Psoas muscle (tissue), 8 donors: ENCODE data around the gene IFRD2. TPM values are rescaled to one million over a fixed set of nuclear protein-coding genes. Genes with fewer than 3 reads are reported as not detected.

Source experiments
- ATAC-seq, 4 donors: fragments of 200-7000 bp; cut with Tn5 transposase; one replicate each; pipeline ENCODE4 v1.9.1; 2020; ENCODE audit warnings: moderate library complexity in 3 of 4, mild to moderate bottlenecking in 2 of 4
- DNase-seq, 2 donors: peaks; one replicate each; pipeline ENCODE4 v3.0.0-alpha.2; 2020
- H3K27ac ChIP-seq: fragments of 200-600 bp; one replicate; pipeline ENCODE4 v1.8.0; 2022
- H3K27me3 ChIP-seq, 3 donors: fragments of 200-600 bp in 1 of 3; one replicate each; pipeline versions ENCODE4 v1.6.1 to v1.8.0; 2013 to 2022; ENCODE audit warnings: low read length in 2 of 3, mild to moderate bottlenecking in 2 of 3, moderate library complexity in 1 of 3; ENCODE audit not compliant: insufficient read depth in 3 of 3
- H3K36me3 ChIP-seq, 2 donors: fragments of 200-600 bp in 1 of 2; one replicate each; pipeline versions ENCODE4 v1.6.1 to v1.8.0; 2013 to 2022; ENCODE audit warnings: low read depth in 1 of 2, mild to moderate bottlenecking in 1 of 2, moderate library complexity in 1 of 2; ENCODE audit not compliant: insufficient read depth in 1 of 2
- H3K4me1 ChIP-seq: fragments of 200-600 bp; one replicate; pipeline ENCODE4 v1.8.0; 2022
- H3K4me3 ChIP-seq: fragments of 200-600 bp; one replicate; pipeline ENCODE4 v1.8.0; 2022; ENCODE audit warnings: mild to moderate bottlenecking
- H3K9me3 ChIP-seq: fragments of 200-600 bp; one replicate; pipeline ENCODE4 v1.8.0; 2022
- WGBS, 3 donors: extraction: QIAGEN DNeasy Blood & Tissue Kit; methylation state at CpG; one replicate each; pipeline versions ENCODE4 v1.1.6 to v1.1.7; 2013; 5-methylcytosine and 5-hydroxymethylcytosine counted together
- intact Hi-C, 2 donors: fragments of 100-400 bp; cut with DNase I; formaldehyde crosslinking; loops; one replicate each; pipeline versions ENCODE4 v1.11.0 to v1.14.2; 2022
- polyA plus RNA-seq, 3 donors: library from polyadenylated mRNA; stranded (reverse); fragments of 200-250 nt; gene quantifications; one replicate each; pipeline ENCODE4 v1.2.3, GENCODE V29; 2013
- total RNA-seq, 4 donors: library from RNA; stranded (reverse); fragmentation: NEBNext Ultra II Directional in 2 of 4; extraction: Animal tissue kit (Norgen Biotek cat#: 25700) in 2 of 4; gene quantifications; one replicate each; pipeline versions ENCODE4 v1.2.1 to v1.2.4, GENCODE V29; 2021 to 2023
- TF ChIP-seq, protein P1 (sequence below): fragments of 200-600 bp; IDR thresholded peaks from one replicate; pipeline ENCODE4 v1.8.0; 2022; ENCODE audit warnings: antibody characterized with exemption
- donor health status: healthy with polysubstance abuse.
- donor health status: DM: no; HTN: no; CAD: no; lungs with moderate emphysema.
- donor health status: Bipolar disorder and iron deficiency.
- donor health status: healthy.
- donor health status: DM: yes; HTN: yes; CAD: no.
- donor health status: DM: no; HTN: no; CAD: no.
- donor health status: DM: no; HTN: no; CAD: no.
- donor health status: DM: yes; HTN: yes; CAD: no.

The IFRD2 gene
- total and polyA plus RNA-seq, 7 donors, result 77.2 to 175 (median 130) TPM

DNA sequence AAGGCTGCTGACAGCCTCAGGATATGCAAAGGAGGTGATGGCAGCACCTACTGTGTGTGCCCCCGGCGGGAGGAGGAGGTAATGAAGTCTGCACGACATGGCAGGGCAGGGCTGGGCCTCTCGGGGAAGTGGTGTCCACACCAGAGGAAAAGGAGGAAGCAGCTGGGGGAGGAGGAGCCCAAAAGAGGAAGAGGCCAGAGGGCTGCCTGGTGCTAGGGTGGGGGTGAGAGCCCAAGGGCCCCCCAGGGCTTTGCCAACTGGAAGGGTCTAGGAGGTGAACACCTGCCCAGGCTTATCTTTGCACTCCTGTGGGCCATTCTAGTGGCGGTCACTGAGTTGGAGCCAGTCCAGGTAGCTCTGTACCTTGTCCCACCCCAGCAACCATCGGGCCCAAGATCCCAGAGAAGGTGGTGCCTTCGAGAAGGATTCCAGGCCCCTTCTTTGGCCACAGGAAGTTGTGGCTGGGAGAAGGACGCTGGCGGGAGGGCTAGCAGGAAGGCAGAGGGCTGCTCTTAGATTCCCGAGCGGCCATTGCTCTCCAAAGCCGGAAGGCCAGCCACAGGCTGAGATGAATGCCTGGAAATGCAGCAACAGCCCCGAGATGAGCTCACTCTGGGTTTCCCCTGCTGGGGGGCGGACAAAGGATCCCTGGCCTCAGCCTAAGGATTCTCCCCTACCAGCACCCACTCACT lies 49.2 kb downstream of the IFRD2 start:
- ATAC-seq (peak in 1 of 4 donors; percentile 5), DNase-seq (peak; percentile 62 to 83)
- H3K36me3 ChIP-seq, result no peaks in the 10 kb centered on the region
- intact Hi-C loops, result no loop called here
- peak overlapping the region; percentile 29 for H3K4me3 ChIP-seq
- TF ChIP-seq, protein P1, sequence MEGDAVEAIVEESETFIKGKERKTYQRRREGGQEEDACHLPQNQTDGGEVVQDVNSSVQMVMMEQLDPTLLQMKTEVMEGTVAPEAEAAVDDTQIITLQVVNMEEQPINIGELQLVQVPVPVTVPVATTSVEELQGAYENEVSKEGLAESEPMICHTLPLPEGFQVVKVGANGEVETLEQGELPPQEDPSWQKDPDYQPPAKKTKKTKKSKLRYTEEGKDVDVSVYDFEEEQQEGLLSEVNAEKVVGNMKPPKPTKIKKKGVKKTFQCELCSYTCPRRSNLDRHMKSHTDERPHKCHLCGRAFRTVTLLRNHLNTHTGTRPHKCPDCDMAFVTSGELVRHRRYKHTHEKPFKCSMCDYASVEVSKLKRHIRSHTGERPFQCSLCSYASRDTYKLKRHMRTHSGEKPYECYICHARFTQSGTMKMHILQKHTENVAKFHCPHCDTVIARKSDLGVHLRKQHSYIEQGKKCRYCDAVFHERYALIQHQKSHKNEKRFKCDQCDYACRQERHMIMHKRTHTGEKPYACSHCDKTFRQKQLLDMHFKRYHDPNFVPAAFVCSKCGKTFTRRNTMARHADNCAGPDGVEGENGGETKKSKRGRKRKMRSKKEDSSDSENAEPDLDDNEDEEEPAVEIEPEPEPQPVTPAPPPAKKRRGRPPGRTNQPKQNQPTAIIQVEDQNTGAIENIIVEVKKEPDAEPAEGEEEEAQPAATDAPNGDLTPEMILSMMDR, result no peak
- WGBS, 3 donors, result 45 to 49% (median 46%) methylated on average over 9 to 14 of the region's 14 CpGs
- H3K27me3 ChIP-seq, result no peaks in the 10 kb centered on the region
- peaks cover 47% of the 10 kb centered on the region for H3K4me1 ChIP-seq
- H3K9me3 ChIP-seq, result no peaks in the 10 kb centered on the region
- H3K27ac ChIP-seq, result peak overlapping the region; percentile 74

DNA sequence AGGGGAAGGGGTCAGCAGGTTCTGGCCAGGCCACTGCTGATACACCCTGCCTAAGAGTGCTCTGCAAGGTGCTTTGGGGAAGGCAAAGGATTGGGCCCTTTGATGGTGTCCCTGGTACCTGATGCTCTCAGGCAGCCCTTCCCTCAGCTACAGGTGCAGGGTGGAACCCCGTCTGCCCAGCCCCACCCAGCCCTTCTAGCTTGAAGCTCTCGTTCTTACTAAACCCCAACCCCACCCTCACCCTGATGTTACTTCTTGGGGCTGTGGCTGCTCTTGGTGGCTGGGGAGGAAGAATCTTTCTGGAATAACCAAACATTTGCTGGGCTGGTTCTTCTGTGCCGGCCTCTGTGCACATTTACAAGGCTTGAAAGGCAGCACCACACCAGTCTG lies 49.9 kb downstream of the IFRD2 start:
- intact Hi-C loops, result no loop called here
- WGBS, 3 donors, result 48 to 71% (median 63%) methylated on average over 3 of the region's 3 CpGs
- TF ChIP-seq, protein P1, result no peak
- Histone ChIP-seq H3K27me3 (no peaks in the 10 kb centered on the region), H3K4me3 (peak overlapping the region; percentile 29), H3K27ac (peak overlapping the region; percentile 74), H3K4me1 (peaks cover 43% of the 10 kb centered on the region), H3K36me3 (no peaks in the 10 kb centered on the region), H3K9me3 (no peaks in the 10 kb centered on the region)
- ATAC-seq (no peak), DNase-seq (no peak)

GRCh38 chr3:50241713-50242380 lies 50.4 kb downstream of the IFRD2 start:
- Histone ChIP-seq H3K36me3 (no peaks in the 10 kb centered on the region), H3K27me3 (no peaks in the 10 kb centered on the region), H3K4me1 (peaks cover 43% of the 10 kb centered on the region), H3K9me3 (no peaks in the 10 kb centered on the region), H3K27ac (peak overlapping the region; percentile 74), H3K4me3 (peak overlapping the region; percentile 29)
- TF ChIP-seq, protein P1, result no peak
- intact Hi-C loops, result no loop called here
- ATAC-seq (no peak), DNase-seq (no peak)
- 61 to 74% (median 61%) methylated on average over 7 of the region's 7 CpGs for WGBS, 3 donors

- TF ChIP-seq, protein P1, result no peak
- H3K4me3 ChIP-seq, result peak overlapping the region; percentile 28
- H3K27me3 ChIP-seq, result no peaks in the 10 kb centered on the region
- H3K4me1 ChIP-seq, result peaks cover 37% of the 10 kb centered on the region
- H3K27ac ChIP-seq, result peak overlapping the region; percentile 60
- 70 to 74% (median 72%) methylated on average over 3 to 4 of the region's 4 CpGs for WGBS, 3 donors
- no peak for DNase-seq
- no peaks in the 10 kb centered on the region for H3K9me3 ChIP-seq
- no peaks in the 10 kb centered on the region for H3K36me3 ChIP-seq
- intact Hi-C loops, result no loop called here
- no peak for ATAC-seq
Observed at GRCh38 chr3:50241163-50241562, 51.1 kb downstream of the IFRD2 start.
